Trophoblast cell (in vitro differentiated cells and primary cell): ENCODE data around the gene PML.

Source experiments
- DNase-seq, 2 donors: peaks; one replicate each; pipeline ENCODE4 v3.0.0-alpha.2; 2016
- H2AFZ ChIP-seq: 2 replicates; pipeline ENCODE4 v1.6.1; 2013; ENCODE audit warnings: low read length, moderate library complexity, mild to moderate bottlenecking; ENCODE audit not compliant: insufficient read depth, poor library complexity
- H2AK5ac ChIP-seq: 2 replicates; pipeline ENCODE4 v1.6.1; 2013; ENCODE audit warnings: mild to moderate bottlenecking, low read length
- H2BK120ac ChIP-seq: 2 replicates; pipeline ENCODE4 v1.6.1; 2013; ENCODE audit warnings: low read length, mild to moderate bottlenecking, moderate library complexity; ENCODE audit not compliant: insufficient read depth, poor library complexity
- H2BK12ac ChIP-seq: 2 replicates; pipeline ENCODE4 v1.6.1; 2013; ENCODE audit warnings: mild to moderate bottlenecking, low read length, moderate library complexity
- H2BK5ac ChIP-seq: 2 replicates; pipeline ENCODE4 v1.6.1; 2013; ENCODE audit warnings: low read length, low read depth, moderate library complexity, mild to moderate bottlenecking; ENCODE audit not compliant: poor library complexity
- H3K14ac ChIP-seq: 2 replicates; pipeline ENCODE4 v1.6.1; 2013; ENCODE audit warnings: mild to moderate bottlenecking, low read length
- H3K18ac ChIP-seq: 2 replicates; pipeline ENCODE4 v1.6.1; 2013; ENCODE audit warnings: mild to moderate bottlenecking, low read length
- H3K23ac ChIP-seq: 2 replicates; pipeline ENCODE4 v1.6.1; 2013; ENCODE audit warnings: low read length
- H3K27ac ChIP-seq: 2 replicates; pipeline ENCODE4 v1.5.1; 2013; ENCODE audit warnings: low read depth, mild to moderate bottlenecking, inconsistent platforms, low read length, moderate library complexity
- H3K27me3 ChIP-seq: 2 replicates; pipeline ENCODE4 v1.6.1; 2013; ENCODE audit warnings: inconsistent platforms, mild to moderate bottlenecking, low read length, moderate library complexity; ENCODE audit not compliant: insufficient read depth
- H3K36me3 ChIP-seq, 2 experiments: 1 replicate in 1 of 2; 2 replicates in 1 of 2; pipeline ENCODE4 v1.6.1; 2013; ENCODE audit warnings: low read length in 2 of 2, mild to moderate bottlenecking in 2 of 2, moderate library complexity in 1 of 2; ENCODE audit not compliant: insufficient read depth in 2 of 2, control insufficient read depth in 1 of 2
- H3K4ac ChIP-seq: 2 replicates; pipeline ENCODE4 v1.6.1; 2013; ENCODE audit warnings: low read depth, mild to moderate bottlenecking, low read length, moderate library complexity
- H3K4me1 ChIP-seq, 2 experiments: 1 replicate in 1 of 2; 2 replicates in 1 of 2; pipeline ENCODE4 v1.6.1; 2013; ENCODE audit warnings: low read length in 2 of 2, mild to moderate bottlenecking in 2 of 2, moderate library complexity in 1 of 2; ENCODE audit not compliant: insufficient read depth in 2 of 2, control insufficient read depth in 1 of 2
- H3K4me2 ChIP-seq: 2 replicates; pipeline ENCODE4 v1.6.1; 2013; ENCODE audit warnings: inconsistent platforms, mild to moderate bottlenecking, low read length, moderate library complexity
- H3K4me3 ChIP-seq: 2 replicates; pipeline ENCODE4 v1.5.1; 2013; ENCODE audit warnings: mild to moderate bottlenecking, low read depth, low read length, inconsistent platforms
- H3K79me1 ChIP-seq: one replicate; pipeline ENCODE4 v1.6.1; 2013; ENCODE audit warnings: low read length
- H3K79me2 ChIP-seq: 2 replicates; pipeline ENCODE4 v1.6.1; 2013; ENCODE audit warnings: low read length, mild to moderate bottlenecking; ENCODE audit not compliant: control insufficient read depth, insufficient read depth, poor library complexity
- H3K9ac ChIP-seq: 2 replicates; pipeline ENCODE4 v1.6.1; 2013; ENCODE audit warnings: mild to moderate bottlenecking, low read length
- H3K9me3 ChIP-seq: 2 replicates; pipeline ENCODE4 v1.6.1; 2013; ENCODE audit warnings: low read depth, mild to moderate bottlenecking, control low read depth, inconsistent platforms, low read length; ENCODE audit not compliant: insufficient read depth
- H4K12ac ChIP-seq: 2 replicates; pipeline ENCODE4 v1.6.1; 2013; ENCODE audit warnings: low read depth, mild to moderate bottlenecking, low read length, moderate library complexity
- H4K8ac ChIP-seq: 2 replicates; pipeline ENCODE4 v1.6.1; 2013; ENCODE audit warnings: low read depth, mild to moderate bottlenecking, low read length, moderate library complexity
- H4K91ac ChIP-seq: one replicate; pipeline ENCODE4 v1.6.1; 2013; ENCODE audit warnings: low read depth, mild to moderate bottlenecking, low read length, moderate library complexity
- WGBS: extraction: QIAGEN DNeasy Blood & Tissue Kit; methylation state at CpG from one replicate; pipeline ENCODE4 v1.1.7; 2013; ENCODE audit warnings: missing lambda C conversion rate; ENCODE audit not compliant: insufficient read length, insufficient coverage; ENCODE audit errors: extremely low coverage; 5-methylcytosine and 5-hydroxymethylcytosine counted together

The PML gene

DNA sequence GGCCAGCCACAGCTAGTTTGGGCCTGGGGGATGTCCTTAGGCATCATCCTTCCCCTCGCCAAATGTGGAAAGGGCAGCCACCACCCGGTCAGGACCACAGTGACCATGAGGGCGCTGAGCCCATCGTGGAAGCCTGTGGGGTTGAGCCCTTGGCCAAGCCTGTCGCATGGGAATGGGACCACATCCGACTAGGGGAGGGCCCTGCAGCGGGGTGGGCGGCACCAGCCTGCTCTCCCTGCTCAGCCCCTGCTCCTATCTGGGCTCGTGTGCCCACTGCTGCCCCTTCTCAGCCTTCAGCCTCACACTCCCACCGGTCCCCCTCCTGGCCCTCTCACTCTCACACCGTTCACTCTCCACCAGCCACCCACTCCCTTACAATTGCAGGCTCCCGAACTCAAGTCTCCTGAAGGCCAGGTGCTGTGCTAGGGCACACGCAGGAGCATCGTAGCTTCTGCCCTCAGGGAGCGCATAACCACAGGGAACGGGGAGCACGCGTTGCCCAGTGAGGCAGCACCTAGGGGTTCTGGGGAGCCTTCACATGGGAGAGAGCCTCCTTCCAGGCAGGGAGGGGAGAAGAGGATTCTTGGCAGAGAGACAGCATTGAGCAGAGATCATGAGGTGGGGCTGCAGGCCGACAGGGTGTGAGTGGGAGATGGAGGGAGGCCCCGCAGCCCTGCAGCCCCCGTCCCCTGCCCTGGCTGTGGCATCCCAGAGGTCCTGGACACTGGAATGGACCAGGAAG is 42.2 kb upstream of the PML start:
- Histone ChIP-seq H3K14ac (peak overlapping the region; percentile 30), H3K4ac (no peak overlapping the region), H3K27ac (peak overlapping the region; percentile 70), H3K18ac (no peak overlapping the region), H2BK12ac (peak overlapping the region; percentile 31), H3K27me3 (no peaks in the 10 kb centered on the region), H4K8ac (peak overlapping the region; percentile 5), H3K9me3 (peaks cover 2% of the 10 kb centered on the region), H3K4me1 (peaks cover 7 to 8% of the 10 kb centered on the region in 2 experiments), H3K36me3 (peaks cover 5 to 8% of the 10 kb centered on the region in 2 experiments), H3K9ac (no peak overlapping the region), H4K91ac (peak overlapping the region; percentile 44), H3K4me2 (no peak overlapping the region), H3K79me1 (peaks cover 7% of the 10 kb centered on the region), H2BK5ac (no peak overlapping the region), H3K4me3 (no peak overlapping the region), H3K23ac (no peak overlapping the region), H4K12ac (no peak overlapping the region), H2BK120ac (peak overlapping the region; percentile 12), H2AFZ (no peak overlapping the region), H3K79me2 (no peaks in the 10 kb centered on the region), H2AK5ac (peak overlapping the region; percentile 27)
- no peak for DNase-seq
- no CpG with 5 or more reads among the region's 21 CpGs for WGBS

DNA sequence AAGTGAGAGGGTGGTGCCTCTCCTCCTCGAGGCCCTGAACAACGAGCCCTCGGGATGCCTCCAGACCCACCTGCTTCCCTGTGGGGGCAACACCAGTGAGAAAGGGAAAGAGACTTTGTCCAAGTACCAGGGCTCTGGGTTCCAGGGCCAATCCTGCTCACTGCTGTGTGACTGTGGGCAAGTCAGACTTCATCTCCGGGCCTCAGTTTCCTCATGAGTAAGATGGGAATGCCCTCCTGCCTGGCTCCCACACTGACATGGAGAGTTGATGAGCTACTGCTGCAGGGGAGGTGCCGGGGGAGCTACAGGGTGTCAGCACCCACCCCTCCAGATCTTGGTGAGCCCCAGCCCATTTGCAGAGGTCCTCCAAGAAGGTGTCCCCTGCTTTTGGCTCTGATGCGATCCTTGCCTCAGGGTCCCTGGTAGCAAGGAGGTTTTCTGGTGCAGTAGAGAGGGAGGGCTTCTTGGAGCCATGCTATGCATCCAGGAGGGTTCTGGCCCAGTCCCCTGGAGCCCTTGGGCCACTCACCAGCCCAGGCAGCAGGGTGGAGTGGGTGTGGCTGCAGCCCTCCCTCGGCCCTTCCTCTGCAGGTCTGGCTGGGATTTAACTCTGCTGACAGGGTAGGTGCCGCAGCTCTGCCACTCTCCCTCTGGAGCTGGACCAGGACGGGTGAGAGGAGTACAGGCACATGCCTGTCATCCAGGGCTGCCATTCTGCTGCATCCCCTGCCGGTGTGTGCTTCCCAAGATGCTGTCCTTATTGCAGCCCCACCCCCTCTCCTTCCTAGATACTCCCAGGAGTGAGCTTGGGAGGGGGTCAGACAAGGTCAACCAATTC is 41.4 kb upstream of the PML start:
- Histone ChIP-seq H3K23ac (no peak overlapping the region), H3K79me1 (peaks cover 7% of the 10 kb centered on the region), H3K36me3 (peaks cover 5 to 6% of the 10 kb centered on the region in 2 experiments), H3K79me2 (no peaks in the 10 kb centered on the region), H4K91ac (no peak overlapping the region), H2AFZ (no peak overlapping the region), H3K14ac (no peak overlapping the region), H2BK120ac (no peak overlapping the region), H3K9ac (no peak overlapping the region), H4K8ac (no peak overlapping the region), H3K27ac (no peak overlapping the region), H3K9me3 (peaks cover 2% of the 10 kb centered on the region), H2AK5ac (no peak overlapping the region), H3K4ac (no peak overlapping the region), H2BK5ac (no peak overlapping the region), H3K27me3 (no peaks in the 10 kb centered on the region), H3K4me3 (no peak overlapping the region), H3K4me2 (no peak overlapping the region), H3K18ac (no peak overlapping the region), H4K12ac (no peak overlapping the region), H3K4me1 (peaks cover 7 to 8% of the 10 kb centered on the region in 2 experiments), H2BK12ac (no peak overlapping the region)
- WGBS = no CpG with 5 or more reads among the region's 10 CpGs
- DNase-seq = no peak

- Histone ChIP-seq H3K27ac (no peak overlapping the region), H2BK5ac (no peak overlapping the region), H2AK5ac (no peak overlapping the region), H3K4me3 (no peak overlapping the region), H4K8ac (no peak overlapping the region), H3K4me1 (peaks cover 7 to 8% of the 10 kb centered on the region in 2 experiments), H3K79me1 (peaks cover 7% of the 10 kb centered on the region), H4K12ac (no peak overlapping the region), H2BK120ac (no peak overlapping the region), H3K4ac (no peak overlapping the region), H3K9ac (no peak overlapping the region), H3K4me2 (no peak overlapping the region), H3K79me2 (no peaks in the 10 kb centered on the region), H3K36me3 (peaks cover 2 to 4% of the 10 kb centered on the region in 2 experiments), H2AFZ (no peak overlapping the region), H3K27me3 (no peaks in the 10 kb centered on the region), H3K23ac (no peak overlapping the region), H2BK12ac (no peak overlapping the region), H3K18ac (no peak overlapping the region), H3K14ac (no peak overlapping the region), H3K9me3 (peaks cover 2% of the 10 kb centered on the region), H4K91ac (no peak overlapping the region)
- no CpG with 5 or more reads among the region's 27 CpGs for WGBS
- DNase-seq = no peak
Measured at GRCh38 chr15:73954188-73955145, 40.0 kb upstream of the PML start.

GRCh38 chr15:73955326-73955725 is 39.2 kb upstream of the PML start:
- no peak overlapping the region for H2BK120ac ChIP-seq
- H3K9me3 ChIP-seq = peaks cover 2% of the 10 kb centered on the region
- H3K4me3 ChIP-seq = no peak overlapping the region
- peaks cover 7 to 8% of the 10 kb centered on the region in 2 experiments for H3K4me1 ChIP-seq
- no peak overlapping the region for H2BK12ac ChIP-seq
- H3K79me1 ChIP-seq = peaks cover 7% of the 10 kb centered on the region
- no peaks in the 10 kb centered on the region for H3K27me3 ChIP-seq
- no peak overlapping the region for H4K91ac ChIP-seq
- no peak overlapping the region for H3K18ac ChIP-seq
- no peaks in the 10 kb centered on the region for H3K79me2 ChIP-seq
- H3K27ac ChIP-seq = no peak overlapping the region
- no peak overlapping the region for H3K14ac ChIP-seq
- no peak for DNase-seq
- no peak overlapping the region for H3K4me2 ChIP-seq
- WGBS = no CpG with 5 or more reads among the region's 4 CpGs
- no peak overlapping the region for H3K9ac ChIP-seq
- no peak overlapping the region for H3K23ac ChIP-seq
- H4K8ac ChIP-seq = no peak overlapping the region
- H3K4ac ChIP-seq = no peak overlapping the region
- H2BK5ac ChIP-seq = no peak overlapping the region
- H3K36me3 ChIP-seq = no peaks in the 10 kb centered on the region
- H2AFZ ChIP-seq = no peak overlapping the region
- H2AK5ac ChIP-seq = no peak overlapping the region
- H4K12ac ChIP-seq = no peak overlapping the region
